Stimulated activated CD8-positive, alpha-beta memory T cell treated with anti-CD3 and anti-CD28 coated beads, Interleukin-12 subunit alpha, Interleukin-12 subunit beta, amount 100 ng/mL, for 1 hour (primary cell): ENCODE results near the gene H2BW2.
"Not testable (repeated sequence)": the region's sequence is repeated elsewhere in the genome, so short reads cannot be mapped to it uniquely, and the experiment has no call there.

Experiments used
- DNase-seq: peaks from one replicate; pipeline ENCODE4 v3.0.0-alpha.2; 2020; ENCODE audit warnings: low read depth

H2BW2 gene

DNA sequence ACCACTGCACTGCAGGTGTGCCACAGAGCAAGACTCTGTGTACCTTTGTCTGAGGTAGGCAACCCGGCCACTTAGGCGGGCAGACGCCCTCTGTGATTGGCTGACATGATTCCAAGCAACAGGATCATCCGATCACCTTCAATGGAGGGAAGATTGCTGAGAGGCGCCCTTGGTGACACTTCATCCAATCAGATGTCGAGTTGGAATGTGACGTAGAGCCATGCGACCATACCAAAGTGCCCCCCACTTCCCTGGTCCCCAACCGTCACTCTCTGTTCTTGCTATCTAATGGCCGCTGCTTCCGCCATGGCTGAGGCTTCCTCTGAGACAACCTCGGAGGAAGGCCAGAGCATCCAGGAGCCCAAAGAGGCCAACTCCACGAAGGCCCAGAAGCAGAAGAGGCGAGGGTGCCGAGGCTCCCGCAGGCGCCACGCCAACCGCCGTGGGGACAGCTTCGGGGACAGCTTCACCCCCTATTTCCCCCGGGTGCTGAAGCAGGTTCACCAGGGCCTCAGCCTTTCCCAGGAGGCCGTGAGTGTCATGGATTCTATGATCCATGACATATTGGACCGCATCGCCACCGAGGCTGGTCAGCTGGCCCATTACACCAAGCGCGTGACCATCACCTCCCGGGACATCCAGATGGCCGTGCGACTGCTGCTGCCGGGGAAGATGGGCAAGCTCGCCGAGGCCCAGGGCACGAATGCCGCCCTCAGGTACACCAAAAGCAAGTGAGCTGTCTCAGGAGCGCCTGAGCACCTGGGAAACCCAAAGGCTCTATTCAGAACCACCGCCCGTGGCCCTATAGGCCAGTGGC is at the start of gene H2BW2:
Gene H2BW2 (plus strand): TSS at position 268 of the 817 bp plus-strand sequence. CDS start 39 bp downstream, at position 307.
- DNase-seq, result no peak

DNA sequence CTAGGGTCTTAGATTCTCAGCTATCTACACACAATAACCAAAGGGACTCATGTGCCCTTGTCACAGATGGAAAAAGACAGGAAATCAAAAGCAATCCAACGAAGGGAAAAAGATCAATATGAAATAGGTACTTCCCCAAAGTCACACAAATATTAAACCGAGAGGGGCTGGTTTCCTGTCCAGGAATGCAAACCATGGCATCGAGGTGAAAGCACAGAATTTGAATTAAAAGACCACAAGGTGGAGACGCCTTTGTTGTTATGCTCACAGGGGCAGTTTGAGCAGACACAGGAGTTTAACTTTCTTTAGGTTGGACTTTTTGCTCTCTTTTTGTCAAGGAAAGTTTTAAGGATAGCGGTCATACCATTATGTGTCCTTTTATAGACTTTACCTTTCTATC is 40.5 kb upstream of the H2BW2 start:
- no peak for DNase-seq

DNA sequence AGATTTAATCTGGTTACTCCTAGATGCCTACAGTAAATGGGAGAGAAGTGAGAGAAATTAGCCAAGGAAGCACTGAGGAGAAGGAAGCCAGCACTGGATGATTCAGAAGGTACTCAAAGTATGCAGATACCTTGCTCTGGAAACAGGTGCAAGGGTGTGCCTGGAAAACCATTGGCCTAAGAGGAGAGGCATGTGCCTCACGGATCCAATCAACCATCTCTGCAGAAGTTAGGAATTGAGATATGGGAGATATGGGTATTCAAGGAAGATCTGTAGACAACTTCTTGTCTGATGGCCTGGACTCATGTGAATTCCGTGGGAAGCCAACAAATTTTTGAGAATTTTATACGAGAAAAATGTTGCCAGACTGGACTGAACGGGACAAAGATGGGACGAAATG is 30.9 kb upstream of the H2BW2 start:
- no peak for DNase-seq

DNA sequence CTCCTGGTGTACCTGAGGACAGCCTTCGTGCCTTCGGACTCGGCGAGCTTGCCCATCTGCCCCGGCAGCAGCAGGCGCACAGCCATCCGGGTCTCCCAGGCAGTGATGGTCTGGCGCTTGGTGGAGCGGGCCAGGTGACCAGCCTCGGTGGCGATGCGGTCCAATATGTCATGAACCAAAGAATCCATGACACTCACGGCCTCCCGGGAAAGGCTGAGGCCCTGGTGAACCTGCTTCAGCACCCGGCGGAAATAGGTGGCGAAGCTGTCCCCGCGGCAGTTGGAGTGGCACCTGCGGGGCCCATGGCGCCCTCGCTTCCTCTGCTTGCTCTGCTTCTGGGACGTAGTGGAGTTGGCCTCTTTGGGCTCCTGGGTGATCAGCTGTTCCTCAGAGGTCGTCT is 26.6 kb upstream of the H2BW2 start:
- no peak for DNase-seq

DNA sequence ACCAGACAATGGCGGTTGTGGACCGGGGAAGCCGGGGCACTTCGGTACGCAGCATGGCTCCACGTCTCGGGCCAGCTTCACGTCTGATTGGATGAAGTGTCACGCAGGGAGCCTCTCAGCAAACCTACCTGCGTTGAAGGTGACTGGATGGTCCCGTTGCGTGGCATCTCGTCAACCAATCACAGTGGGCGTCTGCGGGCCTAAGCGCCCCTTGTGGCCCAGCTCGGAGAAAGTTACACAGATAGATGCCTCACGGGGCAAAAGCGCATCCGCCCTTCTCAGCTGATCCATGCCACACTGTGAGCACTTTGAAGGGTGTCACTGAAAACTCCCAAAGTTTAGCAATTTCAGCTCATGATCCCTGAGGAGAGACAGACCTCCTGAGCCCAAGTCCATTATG is 26.1 kb upstream of the H2BW2 start, which contains the start of gene H2BW1:
Gene H2BW1 (minus strand): TSS at position 103 of the 400 bp plus-strand sequence. CDS start 132 bp downstream, outside the sequence.
- DNase-seq, result no peak

DNA sequence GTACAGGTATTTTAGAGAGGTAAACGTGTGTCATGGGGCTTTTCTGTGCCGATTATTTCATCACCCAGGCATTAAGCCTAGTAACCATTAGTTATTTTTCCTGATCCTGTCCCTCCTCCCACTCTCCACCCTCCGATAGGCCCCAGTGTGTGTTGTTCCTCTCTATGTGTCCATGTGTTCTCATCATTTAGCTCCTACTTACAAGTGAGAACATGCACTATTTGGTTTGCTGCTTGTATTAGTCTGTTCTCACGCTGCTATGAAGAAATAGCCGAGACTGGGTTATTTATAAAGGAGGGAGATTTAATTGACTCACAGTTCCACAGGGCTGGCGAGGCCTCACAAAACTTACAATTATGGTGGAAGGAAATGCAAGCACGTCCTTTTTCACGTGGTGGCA is 24.2 kb upstream of the H2BW2 start:
- DNase-seq, result not testable (repeated sequence)

DNA sequence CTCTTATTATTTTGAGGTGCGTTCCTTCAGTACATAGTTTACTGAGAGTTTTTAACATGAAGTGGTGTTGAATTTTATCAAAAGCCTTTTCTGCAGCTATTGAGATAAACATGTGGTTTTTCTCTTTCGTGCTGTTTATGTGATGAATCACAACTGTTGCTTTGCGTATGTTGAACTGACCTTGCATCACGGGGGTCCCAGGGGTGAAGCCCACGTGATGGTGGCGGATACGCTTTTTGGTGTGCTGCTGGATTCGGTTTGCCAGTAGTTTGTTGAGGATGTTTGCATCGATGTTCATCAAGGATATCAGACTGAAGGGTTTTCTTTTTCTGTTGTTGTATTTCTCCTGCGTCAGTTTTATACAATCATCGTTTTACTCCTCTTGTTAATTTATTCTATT is 21.6 kb upstream of the H2BW2 start:
- DNase-seq, result no peak

DNA sequence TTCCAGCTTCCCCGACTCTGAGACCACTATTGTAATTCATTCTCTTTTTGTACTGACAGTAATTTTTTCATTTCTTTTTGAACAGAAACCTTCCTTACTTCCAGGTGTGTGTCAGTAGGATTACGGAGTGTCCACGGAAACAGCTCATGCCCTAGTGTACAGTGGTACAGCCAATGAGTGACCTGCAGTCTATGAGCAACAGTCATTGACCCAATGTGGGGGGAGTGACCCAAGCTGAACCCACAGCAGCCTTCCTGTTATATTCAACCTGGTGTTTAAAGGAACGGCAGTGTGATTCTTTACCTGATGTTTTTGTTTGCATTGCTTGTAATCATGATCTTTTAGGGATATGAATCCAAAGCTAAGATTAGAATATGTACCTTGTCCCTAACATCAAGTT is 1.2 kb downstream of the H2BW2 start:
- DNase-seq, result no peak

DNA sequence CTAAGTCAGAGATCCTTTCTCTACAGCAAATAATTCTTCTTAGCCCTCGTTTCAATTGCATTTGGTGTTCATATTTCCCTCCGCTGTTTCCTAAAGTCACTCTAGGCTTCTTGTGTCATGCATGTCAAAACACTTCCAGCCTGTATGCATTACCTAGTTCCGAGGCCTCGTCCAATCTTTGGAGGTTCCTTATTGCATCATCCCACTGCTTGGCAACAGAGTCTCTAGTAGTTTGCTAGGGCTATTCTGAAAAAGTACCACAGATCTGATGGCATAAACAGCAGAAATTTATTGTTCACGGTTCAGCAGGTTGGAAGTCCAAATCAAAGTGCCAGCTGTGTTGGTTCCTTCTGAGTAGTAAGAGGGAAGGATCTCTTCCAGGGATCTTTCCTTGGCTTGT is 5.9 kb downstream of the H2BW2 start:
- no peak for DNase-seq

DNA sequence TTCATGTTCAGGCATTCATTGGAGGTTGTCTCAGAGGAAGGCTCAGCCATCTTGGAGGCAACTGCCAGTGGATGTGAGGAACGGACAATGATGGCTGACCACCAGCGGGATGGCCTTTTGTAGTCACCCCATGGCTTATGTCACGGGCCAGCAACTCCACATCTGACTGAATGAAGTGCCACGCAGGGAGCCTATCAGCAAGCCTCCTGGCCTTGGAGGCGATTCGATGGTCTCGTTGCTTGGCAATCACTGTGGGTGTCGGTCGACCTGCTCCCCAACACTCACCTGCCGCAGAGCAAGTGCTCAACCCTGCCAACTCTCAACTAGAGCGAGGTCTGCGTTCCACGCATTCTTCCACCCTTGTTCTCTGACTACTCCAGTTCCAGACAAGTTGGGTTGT is 7.4 kb downstream of the H2BW2 start:
- no peak for DNase-seq

DNA sequence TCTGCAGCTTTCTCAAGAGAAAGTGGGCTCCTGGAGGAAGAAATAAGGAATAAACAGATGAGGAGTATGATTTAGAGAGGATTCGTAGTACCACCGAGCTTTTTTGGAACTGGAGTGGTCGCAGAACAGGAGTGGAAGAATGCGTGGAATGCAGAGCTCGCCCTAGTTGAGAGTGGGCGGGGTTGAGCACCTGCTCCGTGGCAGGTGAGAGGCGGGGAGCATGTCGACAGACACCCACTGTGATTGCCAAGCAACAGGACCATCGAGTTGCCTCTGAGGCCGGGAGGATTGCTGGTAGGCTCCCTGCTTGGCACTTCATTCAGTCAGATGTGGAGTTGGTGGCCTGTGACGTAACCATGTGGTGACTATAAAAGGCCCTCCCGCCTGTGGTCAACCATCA is 15.2 kb downstream of the H2BW2 start:
- DNase-seq, result not testable (repeated sequence)

DNA sequence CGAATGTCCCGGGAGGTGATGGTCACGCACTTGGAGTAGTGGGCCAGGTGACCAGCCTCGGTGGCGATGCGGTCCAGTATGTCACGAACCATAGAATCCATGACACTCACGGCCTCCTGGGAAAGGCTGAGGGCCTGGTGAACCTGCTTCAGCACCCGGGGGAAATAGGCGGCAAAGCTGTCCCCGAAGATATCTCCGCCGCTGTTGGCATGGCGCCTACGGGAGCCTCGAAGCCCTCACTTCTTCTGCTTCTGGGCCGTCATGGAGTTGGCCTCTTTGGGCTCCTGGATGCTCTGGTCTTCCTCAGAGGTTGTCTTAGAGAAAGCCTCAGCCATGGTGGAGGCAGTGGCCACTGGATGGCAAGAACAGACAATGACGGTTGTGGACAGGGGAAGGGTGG is 22.9 kb downstream of the H2BW2 start:
- DNase-seq, result not testable (repeated sequence)

DNA sequence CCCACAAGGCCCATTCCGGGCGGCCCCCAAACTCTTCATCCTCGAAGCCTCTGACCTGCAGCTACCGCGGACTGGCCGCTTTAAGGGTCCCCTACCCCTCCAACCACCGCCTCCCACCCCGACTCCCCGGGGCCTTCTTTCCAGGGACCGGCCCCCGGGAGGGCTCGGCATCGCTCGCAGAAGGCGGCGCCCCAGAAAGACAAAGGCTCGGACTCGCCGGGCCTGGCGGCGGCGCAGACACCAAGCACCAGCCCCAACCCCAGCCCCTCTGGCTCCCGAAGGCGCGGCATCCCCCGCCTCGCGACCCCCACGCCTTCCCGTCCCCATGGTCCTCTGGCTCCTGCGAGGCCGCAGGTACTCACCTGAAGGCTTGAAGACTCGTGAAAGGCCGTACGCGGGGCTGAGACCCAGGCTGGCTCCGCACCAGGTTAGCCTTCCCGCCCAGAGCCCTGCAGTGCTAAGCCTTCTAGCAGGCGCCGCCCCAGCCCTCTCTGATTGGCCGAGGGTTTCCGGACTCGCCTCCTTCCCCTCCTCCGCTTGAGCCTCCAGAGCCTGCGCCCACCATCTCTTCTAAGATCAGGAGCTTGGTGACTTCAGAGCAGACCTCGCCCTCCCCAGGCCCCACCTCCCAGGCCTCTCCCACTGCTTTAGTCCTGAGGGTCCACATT is 36.2 kb downstream of the H2BW2 start, which contains the start of gene TMSB15C:
Gene TMSB15C (minus strand): TSS at position 459 of the 668 bp plus-strand sequence.
- not testable (repeated sequence) for DNase-seq

DNA sequence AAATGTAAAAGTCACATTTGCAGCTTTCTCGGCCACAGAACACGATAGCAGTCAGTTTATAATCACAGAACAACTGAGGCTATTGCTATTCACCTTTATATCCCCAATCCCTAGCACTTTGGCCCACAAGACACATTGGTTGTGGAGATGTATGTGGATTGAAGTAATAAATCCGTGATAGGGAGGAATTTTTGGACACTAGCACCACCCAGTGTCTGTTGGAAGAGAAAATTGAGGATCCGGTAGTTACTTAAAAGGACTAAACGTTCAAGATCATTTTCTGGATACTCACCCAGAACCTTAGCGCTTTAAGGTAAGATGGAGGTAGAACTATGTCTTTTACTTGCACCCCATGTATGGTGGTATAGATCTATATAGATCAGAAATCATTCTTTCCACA is 38.1 kb downstream of the H2BW2 start:
- not testable (repeated sequence) for DNase-seq

DNA sequence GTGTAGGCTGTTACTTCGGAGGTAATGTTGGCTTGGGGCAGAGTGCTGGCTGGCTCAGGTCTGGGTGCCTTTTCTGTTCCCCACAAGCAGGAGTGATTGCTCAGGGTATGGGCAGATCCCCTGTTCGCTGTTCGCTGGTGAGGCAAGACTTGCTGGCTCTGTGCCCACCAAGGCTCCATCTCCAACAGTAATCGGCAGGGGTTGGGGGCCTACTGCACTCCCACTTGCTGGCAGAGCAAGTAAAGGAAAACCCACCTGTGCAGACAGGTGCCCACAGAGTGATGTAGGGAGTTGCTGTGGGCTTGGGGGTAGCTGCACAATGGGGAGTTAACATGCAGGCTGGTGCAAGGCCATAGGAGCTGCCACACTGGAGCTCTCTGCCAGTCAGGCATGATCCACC is 44.3 kb downstream of the H2BW2 start:
- DNase-seq, result no peak

DNA sequence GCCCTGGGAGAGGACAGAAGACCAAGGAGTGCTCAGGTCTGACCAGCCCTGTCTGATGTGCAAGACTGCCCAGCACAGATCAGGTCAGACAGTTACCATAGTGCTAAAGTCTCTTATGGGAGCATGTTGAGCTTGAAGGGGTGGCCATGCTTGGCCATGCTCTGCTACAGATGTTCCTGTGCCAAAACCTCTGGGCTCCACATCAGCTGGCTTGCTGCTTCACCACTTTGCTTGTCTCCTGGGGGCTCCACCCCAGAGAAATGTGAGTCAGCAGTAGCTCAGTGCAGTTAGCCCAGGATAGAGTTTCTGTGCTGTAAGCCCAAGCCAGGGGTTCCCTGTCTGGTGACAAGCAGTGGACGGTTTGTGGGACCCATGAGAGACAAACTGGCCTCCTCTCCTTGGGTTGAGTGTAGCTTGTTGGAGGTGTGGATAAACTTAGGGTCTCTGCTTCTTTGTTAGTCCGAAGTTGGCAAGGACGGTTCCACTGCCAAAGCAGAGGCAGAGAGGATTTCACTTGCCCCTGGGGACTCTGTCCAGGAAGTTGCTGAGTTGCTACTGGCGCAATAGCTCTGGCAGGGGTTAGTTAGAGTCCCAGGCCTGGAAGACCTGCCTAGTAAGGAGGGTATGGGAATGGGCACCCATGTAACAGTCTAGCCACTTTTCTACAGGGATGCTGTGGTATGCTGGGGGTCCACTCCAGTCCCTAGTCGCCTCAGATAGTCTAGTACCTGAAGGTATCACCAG is 45.0 kb downstream of the H2BW2 start:
- no peak for DNase-seq

DNA sequence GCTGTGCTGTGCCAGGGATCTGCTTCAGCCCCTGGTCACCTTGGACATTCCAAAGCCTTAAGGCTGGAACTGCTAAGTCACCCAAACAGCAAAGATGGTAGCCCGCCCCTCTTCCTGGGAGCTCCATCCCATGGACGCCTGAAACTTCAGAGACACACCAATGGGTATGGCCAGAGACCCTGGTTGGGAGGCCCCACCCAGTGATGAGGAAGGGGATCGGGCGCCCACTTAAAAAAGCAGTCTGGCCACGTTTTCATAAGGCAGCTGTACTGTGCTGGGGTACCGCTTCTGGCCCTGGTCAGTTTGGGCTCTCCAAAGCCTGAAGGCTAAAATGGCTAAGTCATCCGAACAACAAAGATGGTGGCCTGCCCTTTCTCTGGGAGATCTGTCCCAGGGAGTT is 45.7 kb downstream of the H2BW2 start:
- no peak for DNase-seq

DNA sequence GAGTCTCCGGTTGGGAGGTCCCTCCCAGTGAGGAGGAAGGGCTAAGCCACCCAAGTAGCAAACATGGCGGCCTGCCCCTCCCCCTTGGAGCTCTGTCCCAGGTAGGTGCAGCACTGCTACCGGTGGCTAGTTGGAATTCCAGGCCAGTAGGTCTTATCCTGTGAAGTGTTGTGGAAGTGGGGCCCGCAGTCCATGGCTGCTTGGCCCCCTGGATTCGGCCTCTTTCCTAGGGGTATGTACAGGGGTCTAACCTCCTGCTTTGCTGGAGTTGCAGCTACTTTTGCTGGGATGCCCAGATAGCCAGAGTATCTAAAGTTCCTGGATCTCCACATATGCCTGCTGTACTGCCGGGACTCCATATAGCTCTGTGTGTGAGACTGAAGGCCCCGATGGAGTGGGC is 46.2 kb downstream of the H2BW2 start:
- DNase-seq, result no peak
